Sigmoid colon (tissue), 3 donors: ENCODE results near the gene MRGPRF.

Experiments used
- POLR2A ChIP-seq, 2 donors: fragments of 450-650 bp; IDR thresholded peaks; one replicate each; pipeline ENCODE4 v1.6.1; 2016; ENCODE audit warnings: antibody characterized with exemption in 2 of 2, mild to moderate bottlenecking in 2 of 2, moderate library complexity in 2 of 2
- TF ChIP-seq, protein P1 (sequence below), 4 experiments: fragments of 450-650 bp in 3 of 4; fragments of 200-600 bp in 1 of 4; IDR thresholded peaks; one replicate each; pipeline ENCODE4 v1.5.1; 2016 to 2019; ENCODE audit warnings: antibody characterized with exemption in 4 of 4, mild to moderate bottlenecking in 3 of 4, moderate library complexity in 2 of 4

DNA sequence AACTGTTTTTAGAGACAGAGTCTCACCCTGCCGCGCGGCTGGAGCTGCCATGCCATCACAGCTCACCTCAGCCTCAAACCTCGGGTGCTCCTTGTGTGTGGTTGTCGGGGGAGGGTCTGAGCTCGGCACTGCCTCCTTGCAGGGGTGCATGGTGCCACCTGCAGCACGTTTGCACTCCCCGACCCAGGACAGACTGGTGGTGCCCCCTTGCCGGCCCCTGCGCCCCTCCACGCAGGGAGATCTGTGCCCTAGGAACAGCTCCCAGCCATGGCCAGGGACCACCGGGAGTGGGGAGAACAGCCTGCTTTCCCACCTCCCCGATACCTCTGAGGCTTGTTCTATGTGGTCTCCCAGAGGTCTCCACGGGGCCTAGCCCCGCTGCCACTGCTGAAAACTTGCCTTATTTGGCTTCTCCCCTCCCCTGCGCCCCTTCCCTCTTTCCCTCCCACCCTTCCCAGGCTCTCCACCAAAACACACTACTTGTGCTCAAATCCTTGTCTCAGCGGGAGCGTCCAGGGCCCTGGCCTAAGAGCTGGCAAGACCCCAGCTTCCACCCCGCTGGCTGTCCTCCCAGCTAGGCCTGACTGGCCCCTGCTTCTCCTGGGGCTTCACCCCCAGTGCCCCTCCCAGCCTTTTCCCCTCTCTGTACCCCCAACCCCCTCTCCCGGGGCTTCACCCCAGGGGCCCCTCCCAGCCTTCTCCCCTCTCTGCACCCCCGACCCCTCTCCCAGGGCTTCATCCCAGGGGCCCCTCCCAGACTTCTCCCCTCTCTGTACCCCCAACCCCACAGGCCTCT, 22.3 kb upstream of the MRGPRF start:
- no peak for TF ChIP-seq POLR2A (IDR thresholded peaks at IDR 0.05)
- TF ChIP-seq, protein P1, sequence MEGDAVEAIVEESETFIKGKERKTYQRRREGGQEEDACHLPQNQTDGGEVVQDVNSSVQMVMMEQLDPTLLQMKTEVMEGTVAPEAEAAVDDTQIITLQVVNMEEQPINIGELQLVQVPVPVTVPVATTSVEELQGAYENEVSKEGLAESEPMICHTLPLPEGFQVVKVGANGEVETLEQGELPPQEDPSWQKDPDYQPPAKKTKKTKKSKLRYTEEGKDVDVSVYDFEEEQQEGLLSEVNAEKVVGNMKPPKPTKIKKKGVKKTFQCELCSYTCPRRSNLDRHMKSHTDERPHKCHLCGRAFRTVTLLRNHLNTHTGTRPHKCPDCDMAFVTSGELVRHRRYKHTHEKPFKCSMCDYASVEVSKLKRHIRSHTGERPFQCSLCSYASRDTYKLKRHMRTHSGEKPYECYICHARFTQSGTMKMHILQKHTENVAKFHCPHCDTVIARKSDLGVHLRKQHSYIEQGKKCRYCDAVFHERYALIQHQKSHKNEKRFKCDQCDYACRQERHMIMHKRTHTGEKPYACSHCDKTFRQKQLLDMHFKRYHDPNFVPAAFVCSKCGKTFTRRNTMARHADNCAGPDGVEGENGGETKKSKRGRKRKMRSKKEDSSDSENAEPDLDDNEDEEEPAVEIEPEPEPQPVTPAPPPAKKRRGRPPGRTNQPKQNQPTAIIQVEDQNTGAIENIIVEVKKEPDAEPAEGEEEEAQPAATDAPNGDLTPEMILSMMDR (IDR thresholded peaks at IDR 0.05): no peak
